ENCODE measurements around the gene PTPRJ.

The PTPRJ gene

GRCh38 chr11:47994417-47994816 is 14.1 kb downstream of the PTPRJ start:
- CTCF ChIA-PET = interaction anchor here (1.1 to 2.8 kb wide), 3 partner anchors 11 to 26 kb away, joined by 3 to 7 read pairs (median 3); no protein-coding TSS in a partner anchor
- DNase-seq (ENCODE audit: extremely low spot score) = no peak
- TF ChIP-seq CTCF (IDR thresholded peaks at IDR 0.05; ENCODE audit: control extremely low read depth, extremely low read depth, low read depth, missing control alignments) = no peak
- POLR2A ChIA-PET = no interaction called here

GRCh38 chr11:47995360-47995769 is 15.0 kb downstream of the PTPRJ start:
- TF ChIP-seq CTCF (IDR thresholded peaks at IDR 0.05; ENCODE audit: control extremely low read depth, extremely low read depth, low read depth, missing control alignments) = no peak
- DNase-seq (ENCODE audit: extremely low spot score) = no peak
- CTCF ChIA-PET = interaction anchor here (0.8 to 2.8 kb wide), 4 partner anchors 11 to 61 kb away, joined by 3 to 7 read pairs (median 3); no protein-coding TSS in a partner anchor
- POLR2A ChIA-PET = no interaction called here

GRCh38 chr11:47997063-47998053 is 17.0 kb downstream of the PTPRJ start:
- no peak for DNase-seq (ENCODE audit: extremely low spot score)
- TF ChIP-seq CTCF (IDR thresholded peaks at IDR 0.05; ENCODE audit: control extremely low read depth, extremely low read depth, low read depth, missing control alignments) = no peak
- POLR2A ChIA-PET = no interaction called here
- CTCF ChIA-PET = interaction anchor here (0.7 to 2.8 kb wide), 4 partner anchors 9 to 112 kb away, joined by 3 to 7 read pairs (median 4); no protein-coding TSS in a partner anchor

- no peak for DNase-seq (ENCODE audit: extremely low spot score)
- POLR2A ChIA-PET = no interaction called here
- no peak for TF ChIP-seq CTCF (IDR thresholded peaks at IDR 0.05; ENCODE audit: control extremely low read depth, extremely low read depth, low read depth, missing control alignments)
- CTCF ChIA-PET = interaction anchor here (0.7 to 1.2 kb wide), 2 partner anchors 111 to 113 kb away, joined by 4 read pairs; no protein-coding TSS in a partner anchor
Measured at GRCh38 chr11:47998345-47998732, 18.0 kb downstream of the PTPRJ start.

GRCh38 chr11:47998733-47999359 is 18.5 kb downstream of the PTPRJ start:
- no peak for DNase-seq (ENCODE audit: extremely low spot score)
- ChIA-PET CTCF (interaction anchor here (0.7 to 1.2 kb wide), 3 partner anchors 109 to 113 kb away, joined by 3 to 4 read pairs (median 4); no protein-coding TSS in a partner anchor), POLR2A (no interaction called here)
- no peak for TF ChIP-seq CTCF (IDR thresholded peaks at IDR 0.05; ENCODE audit: control extremely low read depth, extremely low read depth, low read depth, missing control alignments)

GRCh38 chr11:48000432-48000831 is 20.1 kb downstream of the PTPRJ start:
- ChIA-PET CTCF (interaction anchor here (1.3 kb wide), 1 partner anchor 17 kb away, joined by 3 read pairs; no protein-coding TSS in a partner anchor), POLR2A (no interaction called here)
- no peak for DNase-seq (ENCODE audit: extremely low spot score)
- no peak for TF ChIP-seq CTCF (IDR thresholded peaks at IDR 0.05; ENCODE audit: control extremely low read depth, extremely low read depth, low read depth, missing control alignments)

Measured in GM10248 (cell line).